ENCODE data around the gene HPX. TPM values are rescaled to one million over a fixed set of nuclear protein-coding genes. Genes with fewer than 3 reads are reported as not detected.

The HPX gene
- total RNA-seq, 1 donor from 2014 or later = 1.7 TPM

DNA sequence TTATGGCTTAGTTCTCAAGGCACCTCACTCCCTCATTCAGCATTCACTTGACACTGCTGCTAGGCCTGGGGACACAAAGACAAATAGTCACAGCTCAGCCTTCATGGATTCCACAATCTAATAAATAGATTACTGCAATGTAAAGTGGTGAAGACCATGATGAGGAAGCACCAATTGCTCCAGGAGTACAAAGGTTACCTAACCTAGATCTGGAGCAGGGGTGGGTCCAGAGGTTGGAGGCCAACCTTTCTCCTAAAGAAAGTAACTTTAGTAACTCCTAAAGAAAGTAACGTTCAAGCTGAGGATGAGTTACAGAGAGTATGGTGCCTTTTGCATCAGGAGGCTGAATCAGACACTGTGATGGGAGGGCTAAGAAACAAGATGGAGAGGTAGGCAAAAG lies 28.8 kb upstream of the HPX start:
- H3K27me3 ChIP-seq (ENCODE audit: insufficient read depth, low read length) = no peaks in the 10 kb centered on the region
- TF ChIP-seq, protein P1, sequence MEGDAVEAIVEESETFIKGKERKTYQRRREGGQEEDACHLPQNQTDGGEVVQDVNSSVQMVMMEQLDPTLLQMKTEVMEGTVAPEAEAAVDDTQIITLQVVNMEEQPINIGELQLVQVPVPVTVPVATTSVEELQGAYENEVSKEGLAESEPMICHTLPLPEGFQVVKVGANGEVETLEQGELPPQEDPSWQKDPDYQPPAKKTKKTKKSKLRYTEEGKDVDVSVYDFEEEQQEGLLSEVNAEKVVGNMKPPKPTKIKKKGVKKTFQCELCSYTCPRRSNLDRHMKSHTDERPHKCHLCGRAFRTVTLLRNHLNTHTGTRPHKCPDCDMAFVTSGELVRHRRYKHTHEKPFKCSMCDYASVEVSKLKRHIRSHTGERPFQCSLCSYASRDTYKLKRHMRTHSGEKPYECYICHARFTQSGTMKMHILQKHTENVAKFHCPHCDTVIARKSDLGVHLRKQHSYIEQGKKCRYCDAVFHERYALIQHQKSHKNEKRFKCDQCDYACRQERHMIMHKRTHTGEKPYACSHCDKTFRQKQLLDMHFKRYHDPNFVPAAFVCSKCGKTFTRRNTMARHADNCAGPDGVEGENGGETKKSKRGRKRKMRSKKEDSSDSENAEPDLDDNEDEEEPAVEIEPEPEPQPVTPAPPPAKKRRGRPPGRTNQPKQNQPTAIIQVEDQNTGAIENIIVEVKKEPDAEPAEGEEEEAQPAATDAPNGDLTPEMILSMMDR (IDR thresholded peaks at IDR 0.05; ENCODE audit: insufficient read depth, low read depth, low read length) = no peak
- no peak for TF ChIP-seq EZH2 (IDR thresholded peaks at IDR 0.05; ENCODE audit: insufficient read depth, low read length)
- no peak overlapping the region for H3K4me2 ChIP-seq (ENCODE audit: low read length)
- H3K4me3 ChIP-seq (ENCODE audit: insufficient read depth, low read depth, low read length) = no peak overlapping the region
- H4K20me1 ChIP-seq (ENCODE audit: insufficient read depth, low read length) = peaks cover 42% of the 10 kb centered on the region
- H3K36me3 Mint-ChIP-seq (ENCODE audit: low read depth, unreplicated experiment) = peaks cover 6% of the 10 kb centered on the region
- H3K9me3 ChIP-seq (ENCODE audit: insufficient read depth, low read depth, low read length) = no peaks in the 10 kb centered on the region
- H3K27me3 Mint-ChIP-seq (ENCODE audit: low read depth, unreplicated experiment) = no peaks in the 10 kb centered on the region
- H3K9me3 Mint-ChIP-seq (ENCODE audit: unreplicated experiment) = no peaks in the 10 kb centered on the region
- H2AFZ ChIP-seq (ENCODE audit: low read depth, low read length) = peak overlapping the region; percentile 14
- FAIRE-seq = no peak
- H3K9ac ChIP-seq (ENCODE audit: low read length) = no peak overlapping the region
- peaks cover 9% of the 10 kb centered on the region for H3K4me1 Mint-ChIP-seq (ENCODE audit: low read depth, unreplicated experiment)
- no peak overlapping the region for H3K27ac Mint-ChIP-seq (ENCODE audit: unreplicated experiment)
- no peak for DNase-seq (ENCODE audit: low read depth)
- H3K4me1 ChIP-seq (ENCODE audit: insufficient read depth, low read length) = peaks cover 14% of the 10 kb centered on the region
- no peak overlapping the region for H3K27ac ChIP-seq (ENCODE audit: low read depth, low read length)
- no peak overlapping the region for H3K4me3 Mint-ChIP-seq (ENCODE audit: unreplicated experiment)
- H3K79me2 ChIP-seq (ENCODE audit: insufficient read depth, low read length) = peaks cover 45% of the 10 kb centered on the region
- no peaks in the 10 kb centered on the region for H3K36me3 ChIP-seq (ENCODE audit: insufficient read depth, low read length)

DNA sequence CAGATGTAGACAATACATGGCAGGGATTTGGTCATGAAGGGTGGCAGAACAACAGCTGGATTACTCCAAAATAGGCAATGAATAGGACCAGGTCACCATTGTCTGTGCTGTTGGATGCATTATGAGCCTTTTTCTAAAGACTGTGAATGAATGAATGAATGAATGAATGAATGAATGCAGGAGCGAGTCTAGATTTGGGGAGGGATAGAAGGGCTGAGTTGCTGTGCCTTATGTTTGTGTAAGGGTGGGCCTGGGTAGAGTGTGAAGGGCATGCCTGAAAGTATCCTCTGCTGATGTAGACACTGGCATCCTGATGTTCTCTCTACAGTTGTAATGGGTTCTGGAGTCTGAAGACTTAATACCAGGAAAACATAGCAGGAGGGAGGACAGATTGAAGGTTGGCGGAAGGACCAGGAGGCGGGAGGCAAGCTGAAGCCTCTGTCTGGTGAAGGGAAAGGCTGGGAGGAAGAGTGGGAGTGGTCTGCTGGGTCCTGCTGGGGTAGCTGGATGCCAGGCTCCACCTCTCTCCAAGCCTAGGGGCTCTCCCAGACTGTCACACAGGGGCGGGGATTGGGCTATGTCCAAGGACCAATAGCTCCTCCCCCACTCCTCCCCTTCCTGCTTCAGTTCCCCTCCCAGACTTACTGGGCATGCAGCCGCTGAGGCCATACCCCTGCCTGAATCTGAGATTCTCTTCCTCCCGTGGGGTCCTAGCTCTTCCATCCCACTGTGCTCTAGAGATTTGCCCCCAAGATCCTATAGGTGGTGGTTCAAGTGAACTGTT lies 28.1 kb upstream of the HPX start:
- Histone ChIP-seq H3K9ac (ENCODE audit: low read length) (no peak overlapping the region), H3K79me2 (ENCODE audit: insufficient read depth, low read length) (peaks cover 45% of the 10 kb centered on the region), H3K9me3 (ENCODE audit: insufficient read depth, low read depth, low read length) (no peaks in the 10 kb centered on the region), H3K4me1 (ENCODE audit: insufficient read depth, low read length) (peaks cover 10% of the 10 kb centered on the region), H3K4me2 (ENCODE audit: low read length) (no peak overlapping the region), H4K20me1 (ENCODE audit: insufficient read depth, low read length) (peaks cover 42% of the 10 kb centered on the region), H3K4me3 (ENCODE audit: insufficient read depth, low read depth, low read length) (no peak overlapping the region), H2AFZ (ENCODE audit: low read depth, low read length) (peak overlapping the region; percentile 46), H3K36me3 (ENCODE audit: insufficient read depth, low read length) (peaks cover 4% of the 10 kb centered on the region), H3K27me3 (ENCODE audit: insufficient read depth, low read length) (no peaks in the 10 kb centered on the region), H3K27ac (ENCODE audit: low read depth, low read length) (no peak overlapping the region)
- Mint-ChIP-seq H3K27me3 (ENCODE audit: low read depth, unreplicated experiment) (no peaks in the 10 kb centered on the region), H3K9me3 (ENCODE audit: unreplicated experiment) (no peaks in the 10 kb centered on the region), H3K27ac (ENCODE audit: unreplicated experiment) (no peak overlapping the region), H3K36me3 (ENCODE audit: low read depth, unreplicated experiment) (peaks cover 7% of the 10 kb centered on the region), H3K4me1 (ENCODE audit: low read depth, unreplicated experiment) (peaks cover 5% of the 10 kb centered on the region), H3K4me3 (ENCODE audit: unreplicated experiment) (no peak overlapping the region)
- TF ChIP-seq EZH2 (IDR thresholded peaks at IDR 0.05; ENCODE audit: insufficient read depth, low read length) = no peak
- TF ChIP-seq, protein P1 (IDR thresholded peaks at IDR 0.05; ENCODE audit: insufficient read depth, low read depth, low read length) = no peak
- no peak for FAIRE-seq
- peak; percentile 43 for DNase-seq (ENCODE audit: low read depth)

DNA sequence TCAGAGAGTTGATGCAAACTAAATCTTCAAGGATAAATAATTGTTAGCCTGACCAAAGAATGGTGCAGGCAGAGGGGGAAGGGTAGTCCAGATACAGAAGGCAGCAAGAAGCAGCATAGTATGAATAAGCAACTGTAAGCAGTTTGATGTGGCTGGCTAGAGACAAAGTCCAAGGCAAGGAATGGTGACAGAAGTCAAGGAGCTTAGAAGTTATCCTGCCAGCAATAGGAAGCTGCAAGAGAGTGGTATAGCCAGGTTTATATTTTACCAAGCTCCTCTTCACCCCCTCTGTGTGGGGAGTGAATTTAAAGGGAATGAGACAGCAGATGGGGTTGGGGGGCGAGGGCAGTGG lies 18.3 kb upstream of the HPX start:
- FAIRE-seq (no peak), DNase-seq (ENCODE audit: low read depth) (no peak)
- no peak overlapping the region for H3K27ac ChIP-seq (ENCODE audit: low read depth, low read length)
- H3K4me3 ChIP-seq (ENCODE audit: insufficient read depth, low read depth, low read length) = no peak overlapping the region
- no peaks in the 10 kb centered on the region for H3K4me1 ChIP-seq (ENCODE audit: insufficient read depth, low read length)
- no peak overlapping the region for H3K4me2 ChIP-seq (ENCODE audit: low read length)
- H3K9me3 Mint-ChIP-seq (ENCODE audit: unreplicated experiment) = no peaks in the 10 kb centered on the region
- H2AFZ ChIP-seq (ENCODE audit: low read depth, low read length) = no peak overlapping the region
- TF ChIP-seq EZH2 (IDR thresholded peaks at IDR 0.05; ENCODE audit: insufficient read depth, low read length) = no peak
- TF ChIP-seq, protein P1 (IDR thresholded peaks at IDR 0.05; ENCODE audit: insufficient read depth, low read depth, low read length) = no peak
- no peaks in the 10 kb centered on the region for H3K79me2 ChIP-seq (ENCODE audit: insufficient read depth, low read length)
- H3K4me3 Mint-ChIP-seq (ENCODE audit: unreplicated experiment) = no peak overlapping the region
- H3K36me3 Mint-ChIP-seq (ENCODE audit: low read depth, unreplicated experiment) = peaks cover 13% of the 10 kb centered on the region
- H3K9ac ChIP-seq (ENCODE audit: low read length) = no peak overlapping the region
- no peaks in the 10 kb centered on the region for H3K9me3 ChIP-seq (ENCODE audit: insufficient read depth, low read depth, low read length)
- H3K36me3 ChIP-seq (ENCODE audit: insufficient read depth, low read length) = peaks cover 21% of the 10 kb centered on the region
- H3K4me1 Mint-ChIP-seq (ENCODE audit: low read depth, unreplicated experiment) = no peaks in the 10 kb centered on the region
- H3K27ac Mint-ChIP-seq (ENCODE audit: unreplicated experiment) = no peak overlapping the region
- no peaks in the 10 kb centered on the region for H3K27me3 ChIP-seq (ENCODE audit: insufficient read depth, low read length)
- peaks cover 8% of the 10 kb centered on the region for H4K20me1 ChIP-seq (ENCODE audit: insufficient read depth, low read length)
- H3K27me3 Mint-ChIP-seq (ENCODE audit: low read depth, unreplicated experiment) = no peaks in the 10 kb centered on the region

Data from astrocyte (in vitro differentiated cells and primary cell).